Epithelial cell of umbilical artery (primary cell): Measurements from ENCODE around the gene FRG2. TPM values are rescaled to one million over a fixed set of nuclear protein-coding genes. Genes with fewer than 3 reads are reported as not detected.

Source experiments
- total RNA-seq: library from RNA; depleted of rRNA; stranded (reverse); fragments of >200 nt; gene quantifications from 2 replicates; pipeline ENCODE4 v1.2.3, GENCODE V29; 2014

The FRG2 gene
- not detected in 2 replicates for total RNA-seq

DNA sequence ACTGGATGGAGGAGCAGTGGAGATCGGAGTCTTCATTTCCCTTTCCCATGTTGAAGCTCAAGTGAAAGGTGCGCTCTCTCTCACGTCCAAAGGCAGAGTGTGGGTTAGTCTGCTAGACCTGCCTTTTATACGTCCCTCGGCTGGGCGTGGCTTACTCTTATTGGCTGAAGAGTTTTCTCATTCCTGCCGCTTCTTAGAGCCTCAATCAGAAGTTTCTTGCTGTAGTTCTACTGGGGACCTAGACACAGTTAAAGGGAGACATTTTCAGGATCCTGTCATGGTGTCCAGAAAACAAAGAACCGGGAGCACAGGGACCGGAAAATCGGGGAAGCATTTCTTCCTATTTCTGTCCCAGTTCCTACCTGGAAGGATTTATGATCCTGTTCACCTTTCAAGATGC, at the start of gene FRG2:
Gene FRG2, minus strand, starts transcription at position 101 of the 400 bp plus-strand sequence. Its CDS starts 52 bp downstream, at position 49.

DNA sequence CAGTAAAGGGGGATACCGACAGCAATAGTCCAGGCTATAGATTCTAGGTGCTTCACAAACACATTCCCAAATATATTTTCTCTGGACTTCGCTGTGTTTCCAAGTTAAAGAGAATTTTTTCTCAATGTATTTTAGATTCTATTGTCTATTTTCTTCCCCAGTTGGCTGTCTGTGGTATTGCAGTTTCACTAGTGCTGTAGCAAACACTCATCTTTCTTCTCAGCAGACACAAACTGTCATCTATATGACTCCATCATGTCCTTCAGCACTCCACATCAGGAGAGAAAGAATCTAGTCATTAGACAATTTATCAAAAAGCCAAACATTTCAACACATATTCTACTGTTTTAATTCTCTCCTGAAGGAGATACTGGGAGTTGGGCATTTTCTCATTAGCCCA, 37.3 kb upstream of the FRG2 start, which contains the start of gene DBET:
Gene DBET, plus strand, starts transcription at position 161 of the 400 bp plus-strand sequence.

Other genes with a start within 250 kb of the FRG2 start
- gene FRG1, start 86.4 kb downstream of the FRG2 start, total RNA-seq = 43.2 TPM in 2 replicates
- gene DBET, start 37.2 kb upstream of the FRG2 start, total RNA-seq = not detected in 2 replicates
- gene DUX4, start 146.5 kb upstream of the FRG2 start, total RNA-seq = not detected in 2 replicates